T47D (cell line): ENCODE results near the gene AHRR.

Experiments
- DNase-seq, 2 experiments: peaks; one replicate each; pipeline versions ENCODE4 v3.0.0 to v3.0.0-alpha.2; 2011 to 2012; ENCODE audit warnings: low read depth in 1 of 2, low spot score in 1 of 2
- JUND ChIP-seq: IDR thresholded peaks from 2 replicates; pipeline ENCODE4 v1.6.1; 2012; ENCODE audit warnings: low read depth
- in situ Hi-C: cut with HindIII; loops from 2 replicates; pipeline ENCODE4 v1.10.0; 2016; ENCODE audit warnings: low sequenced_read_pairs, low pct_unique_long_range_greater_than_20kb

Gene AHRR

DNA sequence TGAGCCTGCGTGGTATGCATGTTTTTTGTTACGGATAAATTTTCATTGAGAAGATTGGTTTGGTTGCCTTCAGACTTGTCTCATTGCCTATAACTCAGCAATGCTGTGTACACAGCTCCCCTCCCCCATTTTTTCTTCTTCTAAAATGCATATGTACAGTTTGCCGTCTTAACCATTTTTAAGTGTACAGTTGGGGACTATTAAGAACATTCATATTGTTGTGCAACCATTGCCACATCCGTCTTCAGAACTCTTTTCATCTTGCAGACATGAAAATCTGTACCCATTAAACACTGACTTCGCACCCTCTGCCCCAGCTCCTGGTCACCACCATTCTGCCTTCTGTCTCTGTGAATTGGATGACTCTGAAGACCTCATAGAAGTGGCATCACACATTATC lies 127.6 kb downstream of the AHRR start:
- no peak for TF ChIP-seq JUND

DNA sequence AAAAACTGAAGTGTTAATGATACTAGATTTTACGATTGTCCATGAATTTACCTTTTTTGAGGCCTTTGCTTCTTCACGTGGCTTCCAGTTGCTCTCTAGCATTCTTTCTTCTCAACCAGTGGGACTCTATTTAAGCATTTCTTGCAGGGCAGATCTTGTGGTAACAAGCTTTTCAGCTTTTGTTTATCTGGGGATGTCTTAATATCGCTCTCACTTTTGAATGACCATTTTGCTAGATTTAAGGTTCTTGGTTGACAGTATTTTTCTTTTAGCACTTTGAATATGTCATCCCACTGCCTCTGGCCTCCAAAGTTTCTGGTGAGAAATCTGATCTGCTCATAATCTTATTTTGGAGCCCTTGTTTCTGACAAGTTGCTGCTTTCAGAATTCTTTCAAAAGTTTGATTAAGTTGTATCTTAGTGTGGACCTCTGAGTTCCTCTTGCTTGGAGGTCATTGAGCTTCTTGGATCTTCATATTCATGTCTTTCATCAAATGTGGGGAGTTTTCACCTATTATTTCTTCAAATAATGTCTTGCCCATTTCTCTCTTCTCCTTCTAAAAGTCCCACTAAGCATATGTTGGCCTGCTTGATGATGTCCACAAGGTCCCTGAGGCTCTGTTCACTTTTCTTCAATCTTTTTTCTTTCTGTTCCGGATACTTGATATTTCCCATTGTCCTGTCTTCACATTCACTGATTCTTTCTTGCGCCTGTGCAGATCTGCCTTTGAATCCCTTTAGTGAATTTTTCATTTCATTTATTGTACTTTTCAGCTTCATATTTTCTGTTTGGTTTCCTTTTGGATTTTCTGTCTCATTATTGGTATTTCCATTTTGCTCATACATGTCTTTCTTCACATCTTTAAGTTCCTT lies 130.3 kb downstream of the AHRR start:
- no peak for DNase-seq
- in situ Hi-C loops = no loop called here
- TF ChIP-seq JUND = no peak

More for the DNA sequence above, 127.6 kb downstream of the AHRR start:
- DNase-seq = no peak
- in situ Hi-C loops = no loop called here

- no peak for TF ChIP-seq JUND
- DNase-seq = no peak
- in situ Hi-C loops = no loop called here
These were observed 131.6 kb downstream of the AHRR start for GRCh38 chr5:452978-453710.

GRCh38 chr5:453725-454481 lies 132.4 kb downstream of the AHRR start:
- in situ Hi-C loops = no loop called here
- no peak for TF ChIP-seq JUND
- DNase-seq = no peak

GRCh38 chr5:454936-455335 lies 133.4 kb downstream of the AHRR start:
- in situ Hi-C loops = no loop called here
- no peak for TF ChIP-seq JUND
- DNase-seq = no peak

GRCh38 chr5:455806-456205 lies 134.3 kb downstream of the AHRR start:
- in situ Hi-C loops = no loop called here
- no peak for DNase-seq
- no peak for TF ChIP-seq JUND

GRCh38 chr5:456351-457194 lies 135.1 kb downstream of the AHRR start:
- in situ Hi-C loops = no loop called here
- TF ChIP-seq JUND = no peak
- no peak for DNase-seq

- in situ Hi-C loops = no loop called here
These were observed 135.9 kb downstream of the AHRR start for GRCh38 chr5:457195-457961.

DNA sequence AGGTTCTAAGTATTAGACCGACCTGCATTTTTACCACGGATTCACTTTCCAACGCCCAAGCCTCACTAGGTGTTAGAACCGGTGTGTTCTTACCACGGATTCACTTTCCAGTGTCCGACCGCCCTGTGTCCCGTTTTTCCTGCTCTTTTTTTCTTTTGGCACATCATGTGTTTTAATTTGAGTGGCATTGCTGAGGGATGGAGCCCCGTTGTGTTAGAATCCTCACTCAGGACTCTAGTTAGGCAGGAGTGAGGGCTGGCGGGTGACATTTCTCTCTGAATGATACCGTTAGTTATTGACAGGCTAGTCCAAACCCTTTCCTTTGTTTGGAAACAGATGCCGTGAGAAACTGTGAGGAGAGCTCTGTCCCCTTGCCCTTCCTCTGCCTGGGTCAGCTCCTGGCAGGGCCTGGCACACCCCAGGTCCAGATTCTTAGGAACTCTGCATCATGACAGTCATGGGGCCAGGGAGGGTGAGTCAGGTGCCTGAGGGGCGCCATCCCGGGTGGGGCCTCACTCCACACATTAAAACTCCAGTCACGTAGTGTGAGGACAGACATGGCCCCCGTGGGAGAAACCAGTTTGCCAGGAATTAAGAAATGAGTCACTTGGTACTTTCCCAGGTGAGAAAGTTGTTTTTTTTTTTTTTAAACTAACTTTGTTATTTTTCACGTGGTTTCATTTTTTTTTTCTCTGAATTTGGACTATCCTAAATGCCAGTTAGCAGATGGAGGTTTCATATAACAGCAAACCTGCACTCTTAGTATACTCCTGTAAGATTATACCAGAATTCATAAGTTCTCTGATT lies 137.2 kb downstream of the AHRR start:
- in situ Hi-C loops = no loop called here
- TF ChIP-seq JUND = no peak
- no peak for DNase-seq

More at GRCh38 chr5:457195-457961, 135.9 kb downstream of the AHRR start:
- DNase-seq = no peak
- TF ChIP-seq JUND = no peak

GRCh38 chr5:459562-460272 lies 138.2 kb downstream of the AHRR start:
- no peak for DNase-seq
- TF ChIP-seq JUND = no peak
- in situ Hi-C loops = no loop called here
